ENCODE results near the gene FAM131C.
A peak's percentile ranks its signal among the peaks of the same experiment; 100 is the strongest.
"Not testable (repeated sequence)": the region's sequence is repeated elsewhere in the genome, so short reads cannot be mapped to it uniquely, and the experiment has no call there.

Gene FAM131C

GRCh38 chr1:16057314-16057915 is 16.0 kb downstream of the FAM131C start:
- DNase-seq: not testable (repeated sequence)

- DNase-seq: not testable (repeated sequence)
These were observed 16.9 kb downstream of the FAM131C start for GRCh38 chr1:16056521-16056912.

DNA sequence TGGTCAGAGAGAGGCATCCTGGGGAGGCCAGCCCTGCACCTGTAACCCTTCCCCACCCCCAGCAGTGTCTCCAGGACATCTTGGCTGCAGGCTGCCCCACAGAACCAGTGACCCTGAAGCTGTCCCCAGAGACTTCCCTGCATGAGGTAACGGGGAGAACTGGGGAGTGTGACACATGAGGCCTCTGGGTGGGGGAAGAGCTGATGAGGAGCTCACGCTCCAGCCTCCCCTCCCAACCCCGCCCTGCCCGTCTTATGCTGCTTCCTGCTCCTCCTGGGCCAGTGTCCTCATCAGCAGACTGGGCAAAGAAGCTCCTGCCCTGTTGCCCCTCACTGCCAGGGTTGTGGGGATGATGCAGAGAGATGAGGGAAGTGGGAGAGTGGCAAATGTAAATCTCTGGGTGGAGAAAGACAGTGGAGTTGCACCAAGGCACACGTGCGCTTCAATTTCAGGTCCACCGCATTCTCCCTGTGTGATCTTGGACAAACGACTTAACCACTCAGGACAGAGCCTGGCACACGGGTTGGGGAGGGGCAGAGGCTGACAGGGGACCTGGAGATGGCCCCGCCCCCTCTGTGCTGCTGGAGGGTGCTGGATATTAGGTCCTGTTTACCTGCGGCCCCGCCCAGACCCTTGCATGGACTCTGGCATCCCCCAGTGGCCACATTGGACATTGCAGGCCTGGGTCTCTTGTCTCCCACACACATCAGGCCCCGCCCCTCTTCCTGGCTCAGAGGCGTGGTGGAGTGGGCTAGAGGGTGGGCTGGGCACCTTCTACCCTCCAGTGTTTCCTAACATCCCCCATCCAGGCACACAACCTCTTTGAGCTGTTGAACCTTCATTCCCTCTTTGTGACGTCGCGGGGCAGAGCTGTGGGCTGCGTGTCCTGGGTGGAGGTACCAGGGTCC is 17.6 kb downstream of the FAM131C start:
- DNase-seq: peak; percentile 89

- no peak for DNase-seq
These were observed 18.6 kb downstream of the FAM131C start for GRCh38 chr1:16054598-16055540.

DNA sequence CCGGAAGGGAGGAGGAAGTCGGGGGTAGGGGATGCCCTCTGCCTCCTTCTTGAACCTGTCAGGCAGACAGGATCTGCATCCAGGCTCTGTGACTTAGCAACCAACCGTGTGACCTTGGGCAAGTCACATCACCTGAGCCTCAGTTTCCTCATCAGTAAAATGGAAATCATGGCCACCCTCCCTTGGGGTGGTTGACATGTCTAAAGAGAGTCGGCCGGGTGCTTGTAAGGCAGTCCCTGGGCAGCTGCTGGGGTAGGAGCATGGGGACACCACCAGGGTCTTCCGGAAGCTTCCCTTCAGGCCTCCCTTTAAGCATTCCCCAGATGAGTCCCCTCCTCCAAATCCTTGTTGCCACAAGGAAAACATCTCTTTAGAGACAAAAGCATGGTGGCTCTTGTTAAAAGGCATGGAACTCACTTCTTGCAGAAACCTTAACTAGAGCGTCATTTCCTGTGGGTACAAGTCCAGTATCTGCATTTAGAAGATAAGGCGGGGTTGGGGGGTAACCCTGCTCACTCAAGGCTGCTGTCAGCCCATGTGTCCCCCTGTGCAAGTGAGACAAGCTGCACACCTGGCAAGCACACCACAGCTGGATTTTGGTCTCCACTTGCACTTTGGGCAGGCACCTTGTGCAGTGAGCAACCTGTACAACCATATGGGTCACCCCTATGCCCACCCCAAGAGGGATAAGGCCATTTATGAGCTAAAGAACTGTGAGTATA is 19.5 kb downstream of the FAM131C start:
- peak; percentile 94 for DNase-seq

DNA sequence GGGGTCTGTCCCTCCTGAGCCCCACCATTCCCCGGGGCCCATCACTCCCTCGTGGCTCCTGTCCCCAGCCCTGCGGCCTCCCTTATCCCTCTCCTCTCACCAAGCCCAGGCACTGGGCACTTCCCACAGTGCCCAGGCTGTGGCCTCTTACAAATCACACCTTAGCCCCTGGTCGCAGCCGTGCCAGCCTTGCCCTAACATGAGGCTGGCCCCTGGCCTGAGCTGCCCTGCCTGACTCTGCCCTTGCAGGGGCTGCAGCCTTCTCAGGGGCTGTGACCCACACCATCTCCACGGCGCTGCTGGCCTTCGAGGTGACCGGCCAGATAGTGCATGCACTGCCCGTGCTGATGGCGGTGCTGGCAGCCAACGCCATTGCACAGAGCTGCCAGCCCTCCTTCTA is 21.5 kb downstream of the FAM131C start:
- not testable (repeated sequence) for DNase-seq

DNA sequence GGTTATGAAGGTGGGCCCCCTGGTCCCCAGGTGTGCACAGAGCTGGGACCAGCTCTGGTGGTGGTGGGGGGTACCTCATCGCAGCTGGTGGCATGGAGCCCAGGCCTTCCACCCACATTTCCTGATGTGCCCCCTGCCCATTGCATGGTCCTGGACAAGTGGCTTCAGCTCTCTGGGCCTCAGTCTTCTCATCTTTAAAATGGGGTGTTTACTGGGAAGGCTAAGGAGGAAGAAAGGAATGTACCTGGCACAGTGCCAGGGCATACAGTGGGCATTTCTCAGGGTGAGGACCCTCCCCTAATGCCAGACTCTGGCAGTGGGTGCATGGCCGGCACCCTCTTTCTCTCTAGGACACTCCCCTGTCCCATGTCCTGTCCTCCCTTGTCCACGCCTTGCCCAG is 22.4 kb downstream of the FAM131C start:
- no peak for DNase-seq

GRCh38 chr1:16050328-16050727 is 23.1 kb downstream of the FAM131C start:
- DNase-seq: no peak

- DNase-seq: peak; percentile 81
These were observed 24.8 kb downstream of the FAM131C start for GRCh38 chr1:16048573-16049189.

DNA sequence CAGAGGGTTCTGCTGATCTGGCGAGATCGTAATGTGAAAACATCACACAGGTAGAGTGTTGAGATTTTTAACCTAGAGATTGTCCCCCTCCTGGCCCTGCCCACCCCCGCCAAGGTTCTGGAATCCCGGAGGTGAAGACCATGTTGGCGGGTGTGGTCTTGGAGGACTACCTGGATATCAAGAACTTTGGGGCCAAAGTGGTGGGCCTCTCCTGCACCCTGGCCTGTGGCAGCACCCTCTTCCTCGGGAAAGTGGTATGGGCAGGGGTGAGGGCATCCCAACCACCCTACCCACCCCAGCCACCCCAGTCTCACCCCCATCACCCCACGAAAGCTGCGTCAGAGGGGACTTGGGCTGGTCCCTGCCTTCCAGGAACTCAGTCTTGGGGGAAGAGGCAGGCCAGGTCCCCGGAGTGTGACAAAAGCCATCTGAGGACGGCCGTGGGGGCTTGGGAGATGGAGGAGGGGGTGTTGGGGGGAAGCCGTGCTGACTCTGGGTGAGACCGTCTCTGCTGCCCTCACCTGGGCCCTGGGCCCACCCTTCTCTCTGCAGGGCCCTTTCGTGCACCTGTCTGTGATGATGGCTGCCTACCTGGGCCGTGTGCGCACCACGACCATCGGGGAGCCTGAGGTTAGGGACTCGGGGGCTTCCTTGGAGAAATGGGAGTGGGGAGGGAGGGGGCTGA is 25.5 kb downstream of the FAM131C start:
- no peak for DNase-seq

DNA sequence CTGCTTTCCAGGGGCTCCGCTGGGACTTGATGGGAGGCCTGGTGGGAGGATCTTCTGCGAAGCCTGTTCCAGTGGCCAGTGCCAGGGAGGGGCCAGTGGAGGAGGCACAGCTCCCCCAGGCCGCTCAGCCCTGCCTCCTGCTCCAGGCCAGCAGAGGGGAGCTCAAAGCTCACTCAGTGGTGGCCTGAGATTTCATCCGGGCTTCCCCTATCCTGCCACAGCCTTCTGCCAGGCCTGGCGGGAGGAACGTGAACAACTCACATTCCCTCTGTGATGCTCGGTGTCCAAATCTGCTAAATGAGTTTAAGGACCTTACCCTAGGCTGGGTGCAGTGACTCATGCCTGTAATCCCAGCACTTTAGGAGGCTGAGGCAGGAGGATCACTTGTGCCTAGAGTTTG is 26.6 kb downstream of the FAM131C start:
- no peak for DNase-seq

- DNase-seq: no peak
These were observed 29.5 kb downstream of the FAM131C start for GRCh38 chr1:16043950-16044349.

GRCh38 chr1:16043521-16043920 is 29.9 kb downstream of the FAM131C start, which contains the start of gene CLCNKB:
Gene CLCNKB, plus strand, starts transcription at chr1:16043782. Its CDS starts 711 bp downstream, at chr1:16044493.
- DNase-seq: no peak

DNA sequence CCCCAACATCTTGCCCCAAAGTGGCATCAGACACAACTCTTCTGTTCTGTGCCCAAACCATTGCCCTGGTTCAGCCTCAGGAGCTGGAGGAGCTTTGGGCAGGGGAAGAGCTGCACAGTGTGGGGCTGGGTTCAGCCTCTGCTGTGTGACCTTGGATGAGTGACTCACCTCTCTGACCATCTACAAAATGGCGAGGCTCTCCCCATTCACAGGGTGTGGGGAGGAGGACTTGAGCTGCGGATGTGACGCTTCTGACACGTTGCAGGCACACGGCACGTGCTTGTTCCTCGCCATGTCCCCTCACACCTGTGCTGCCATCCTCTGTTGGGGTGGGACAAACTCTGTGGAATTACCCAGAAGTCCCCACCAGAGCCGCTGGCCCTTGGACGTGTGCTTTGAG is 30.8 kb downstream of the FAM131C start:
- not testable (repeated sequence) for DNase-seq

GRCh38 chr1:16042096-16042495 is 31.4 kb downstream of the FAM131C start:
- DNase-seq: no peak

- DNase-seq: no peak
These were observed 32.3 kb downstream of the FAM131C start for GRCh38 chr1:16041200-16041599.

GRCh38 chr1:16039871-16040270 is 33.6 kb downstream of the FAM131C start:
- DNase-seq: not testable (repeated sequence)

GRCh38 chr1:16038620-16038912 is 34.9 kb downstream of the FAM131C start:
- DNase-seq: no peak

DNA sequence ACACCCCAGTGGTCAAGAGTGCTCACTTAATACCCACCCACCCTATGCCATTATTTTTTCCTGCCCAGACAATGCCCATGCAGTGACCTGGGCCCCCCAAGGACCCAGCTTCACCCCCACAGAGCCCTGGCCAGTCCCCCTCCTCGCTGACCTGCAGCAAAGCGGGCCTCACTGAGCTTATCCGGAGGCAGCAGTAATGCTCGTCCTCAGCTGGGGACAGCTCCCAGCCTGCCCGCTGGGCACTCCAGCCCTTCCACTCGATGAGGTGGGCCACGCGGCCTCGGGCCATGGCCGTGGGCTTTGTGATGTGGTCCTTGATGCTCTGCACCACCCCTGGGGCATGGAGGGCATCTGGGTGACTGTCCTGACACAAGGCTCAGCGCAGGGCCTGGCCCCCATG is 37.0 kb downstream of the FAM131C start:
- not testable (repeated sequence) for DNase-seq

GRCh38 chr1:16033103-16033632 is 40.3 kb downstream of the FAM131C start:
- not testable (repeated sequence) for DNase-seq

All from hematopoietic multipotent progenitor cell treated with erythropoietin and hydrocortisone succinate and interleukin-3 and kit ligand, for 8 days (in vitro differentiated cells).